Measurements from ENCODE around the gene ACTR3. TPM values are rescaled to one million over a fixed set of nuclear protein-coding genes. Genes with fewer than 3 reads are reported as not detected.

ACTR3 gene
- total and polyA plus RNA-seq, 2 of the 4 experiments (the other 2 are of a cell fraction) = 246 to 307 TPM

DNA sequence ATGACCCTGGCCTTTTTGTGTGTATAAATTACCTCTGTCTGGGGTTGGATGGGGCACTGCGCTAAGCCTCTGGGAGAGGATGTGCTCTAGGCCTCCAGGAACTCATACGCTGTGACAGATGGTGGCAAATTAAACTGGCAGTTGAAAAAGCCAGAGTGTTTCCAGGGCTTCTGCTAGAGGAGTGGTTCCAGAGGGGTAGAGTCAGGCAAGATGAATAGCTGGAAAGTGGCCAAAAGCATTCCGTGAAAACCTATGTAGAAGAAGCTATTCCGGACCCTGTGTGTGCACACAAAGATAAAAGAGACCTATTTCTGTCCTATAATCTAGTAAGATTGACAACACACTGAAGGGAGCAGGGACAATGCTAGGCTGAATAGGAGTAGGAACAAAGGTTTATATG lies 84.8 kb downstream of the ACTR3 start:
- in situ Hi-C loops (cut with MboI; ENCODE audit: low sequenced_read_pairs) (loop anchor here (25.0 kb wide), 1 partner anchor 588 kb away; no protein-coding TSS in a partner anchor), intact Hi-C loops (cut with micrococcal nuclease) (loop anchor here (5.0 kb wide), 1 partner anchor 578 kb away; no protein-coding TSS in a partner anchor), dilution Hi-C loops (cut with HindIII; ENCODE audit: low sequenced_read_pairs, unreplicated experiment) (no loop called here)
- Histone ChIP-seq H4K20me1 (ENCODE audit: insufficient read depth, low read length) (no peaks in the 10 kb centered on the region; the same call in 1 of the 2 replicates), H3K27me3 (ENCODE audit: control insufficient read depth, insufficient read depth, low read length) (no peaks in the 10 kb centered on the region), H4K8ac (ENCODE audit: low read depth in 2 of 2, low read length in 2 of 2) (no peak overlapping the region), H3K9me3 (ENCODE audit: control insufficient read depth, insufficient read depth, low read length) (no peaks in the 10 kb centered on the region; the same call in 1 of the 2 replicates), H2BK15ac (ENCODE audit: low read depth, low read length) (no peak overlapping the region), H3K9ac (ENCODE audit: low read depth, low read length) (no peak overlapping the region), H3K27ac (ENCODE audit: insufficient read depth, low read length) (no peak overlapping the region), H4K91ac (ENCODE audit: insufficient read depth, low read depth, low read length) (no peak overlapping the region), H2BK5ac (ENCODE audit: low read depth, low read length, poor library complexity, severe bottlenecking) (no peak overlapping the region), H3K36me3 (ENCODE audit: control insufficient read depth, insufficient read depth, low read length) (peaks cover 12% of the 10 kb centered on the region), H3K79me1 (ENCODE audit: low read depth in 1 of 2, low read length in 2 of 2) (no peaks in the 10 kb centered on the region; a peak in 1 of 4 replicates), H3K4me2 (ENCODE audit: low read depth, low read length) (no peak overlapping the region), H3K56ac (ENCODE audit: extremely low read depth, insufficient read depth, low read length) (no peak overlapping the region), H4K5ac (ENCODE audit: low read depth, low read length) (no peak overlapping the region), H3K18ac (ENCODE audit: low read depth, low read length) (no peak overlapping the region), H3K4me3 (ENCODE audit: insufficient read depth, low read depth, low read length) (no peak overlapping the region), H2AFZ (replicated peaks; ENCODE audit: low read length, poor library complexity) (no peak overlapping the region), H3K4me1 (ENCODE audit: control insufficient read depth, insufficient read depth, low read length) (peaks cover 10% of the 10 kb centered on the region), H2AK5ac (ENCODE audit: low read depth, low read length) (no peak overlapping the region), H3K4ac (ENCODE audit: low read depth, low read length) (no peak overlapping the region), H2BK120ac (ENCODE audit: low read depth, low read length) (no peak overlapping the region), H2BK20ac (ENCODE audit: low read depth, low read length) (no peak overlapping the region), H3K23ac (ENCODE audit: low read depth, low read length) (no peak overlapping the region), H3K9me1 (ENCODE audit: insufficient read depth, low read length) (peaks cover 14% of the 10 kb centered on the region), H3K14ac (replicated peaks; ENCODE audit: low read depth, low read length) (no peak overlapping the region), H2AK9ac (replicated peaks; ENCODE audit: low read depth, low read length, poor library complexity) (no peak overlapping the region)
- CTCF ChIA-PET = no interaction called here
- DNase-seq (no peak), ATAC-seq (ENCODE audit: low read depth) (no peak)
- WGBS, 2 experiments (ENCODE audit: extremely low coverage in 2 of 2, insufficient read length in 1 of 2) = 40% methylated on average over 1 of the region's 4 CpGs; no CpG with 5 or more reads in 1 of the 2 experiments
- BruUV-seq (replicated peaks) = no TSS peak
- POLR2A ChIA-PET (ENCODE audit: unreplicated experiment) = no interaction called here
- TF ChIP-seq, protein P1, sequence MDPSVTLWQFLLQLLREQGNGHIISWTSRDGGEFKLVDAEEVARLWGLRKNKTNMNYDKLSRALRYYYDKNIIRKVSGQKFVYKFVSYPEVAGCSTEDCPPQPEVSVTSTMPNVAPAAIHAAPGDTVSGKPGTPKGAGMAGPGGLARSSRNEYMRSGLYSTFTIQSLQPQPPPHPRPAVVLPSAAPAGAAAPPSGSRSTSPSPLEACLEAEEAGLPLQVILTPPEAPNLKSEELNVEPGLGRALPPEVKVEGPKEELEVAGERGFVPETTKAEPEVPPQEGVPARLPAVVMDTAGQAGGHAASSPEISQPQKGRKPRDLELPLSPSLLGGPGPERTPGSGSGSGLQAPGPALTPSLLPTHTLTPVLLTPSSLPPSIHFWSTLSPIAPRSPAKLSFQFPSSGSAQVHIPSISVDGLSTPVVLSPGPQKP (IDR thresholded peaks at IDR 0.05; ENCODE audit: borderline replicate concordance, low read depth, low read length) = no peak
- TF ChIP-seq, protein P2, sequence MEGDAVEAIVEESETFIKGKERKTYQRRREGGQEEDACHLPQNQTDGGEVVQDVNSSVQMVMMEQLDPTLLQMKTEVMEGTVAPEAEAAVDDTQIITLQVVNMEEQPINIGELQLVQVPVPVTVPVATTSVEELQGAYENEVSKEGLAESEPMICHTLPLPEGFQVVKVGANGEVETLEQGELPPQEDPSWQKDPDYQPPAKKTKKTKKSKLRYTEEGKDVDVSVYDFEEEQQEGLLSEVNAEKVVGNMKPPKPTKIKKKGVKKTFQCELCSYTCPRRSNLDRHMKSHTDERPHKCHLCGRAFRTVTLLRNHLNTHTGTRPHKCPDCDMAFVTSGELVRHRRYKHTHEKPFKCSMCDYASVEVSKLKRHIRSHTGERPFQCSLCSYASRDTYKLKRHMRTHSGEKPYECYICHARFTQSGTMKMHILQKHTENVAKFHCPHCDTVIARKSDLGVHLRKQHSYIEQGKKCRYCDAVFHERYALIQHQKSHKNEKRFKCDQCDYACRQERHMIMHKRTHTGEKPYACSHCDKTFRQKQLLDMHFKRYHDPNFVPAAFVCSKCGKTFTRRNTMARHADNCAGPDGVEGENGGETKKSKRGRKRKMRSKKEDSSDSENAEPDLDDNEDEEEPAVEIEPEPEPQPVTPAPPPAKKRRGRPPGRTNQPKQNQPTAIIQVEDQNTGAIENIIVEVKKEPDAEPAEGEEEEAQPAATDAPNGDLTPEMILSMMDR (conservative IDR thresholded peaks at IDR 0.05; ENCODE audit: low read depth, low read length) = no peak
- TF ChIP-seq FOS (IDR thresholded peaks at IDR 0.05; ENCODE audit: low read depth, low read length) (no peak), MAZ (IDR thresholded peaks at IDR 0.05; ENCODE audit: borderline replicate concordance, low read depth, low read length) (no peak), SMC3 (IDR thresholded peaks at IDR 0.05; ENCODE audit: low read depth, low read length) (no peak)
